HFF-Myc (cell line): ENCODE measurements around the gene ZNF516.

Experiments
- DNase-seq: peaks from one replicate; pipeline ENCODE4 v3.0.0-alpha.2; 2011; ENCODE audit warnings: low read depth; ENCODE audit errors: extremely low read depth
- H3K4me3 ChIP-seq: replicated peaks from 2 replicates; pipeline ENCODE4 v1.5.1; 2011; ENCODE audit warnings: low read depth, mild to moderate bottlenecking, control low read depth, low read length
- CTCF ChIP-seq: IDR thresholded peaks from 2 replicates; pipeline ENCODE4 v1.5.1; 2012; ENCODE audit warnings: mild to moderate bottlenecking, low read depth, low read length, control low read depth; ENCODE audit errors: missing control alignments

The ZNF516 gene

GRCh38 chr18:76384861-76385680 lies 110.0 kb downstream of the ZNF516 start:
- no peak for TF ChIP-seq CTCF
- DNase-seq, result no peak
- H3K4me3 ChIP-seq, result no peak overlapping the region

GRCh38 chr18:76384114-76384790 lies 110.8 kb downstream of the ZNF516 start:
- no peak overlapping the region for H3K4me3 ChIP-seq
- no peak for TF ChIP-seq CTCF
- DNase-seq, result no peak

DNA sequence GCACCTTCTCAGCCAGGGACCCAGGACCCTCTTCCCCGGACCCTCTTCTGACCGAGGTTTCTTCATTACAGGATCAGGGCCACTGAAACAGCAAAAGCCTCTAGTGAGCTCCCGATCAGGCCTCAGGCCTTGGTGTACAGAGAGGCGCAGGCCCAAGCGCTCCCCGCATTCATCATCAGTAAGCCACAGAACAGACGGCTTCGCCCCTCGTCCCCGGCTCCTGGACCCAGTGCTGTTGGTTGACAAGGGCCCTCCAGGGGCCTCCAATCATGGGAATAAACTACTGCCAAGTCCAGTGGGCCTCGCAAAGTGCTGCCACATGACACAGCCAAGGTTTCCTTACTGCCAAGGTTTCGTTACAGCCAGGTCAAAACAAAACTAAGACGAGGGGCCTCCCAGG lies 111.4 kb downstream of the ZNF516 start:
- H3K4me3 ChIP-seq, result no peak overlapping the region
- no peak for TF ChIP-seq CTCF
- no peak for DNase-seq

DNA sequence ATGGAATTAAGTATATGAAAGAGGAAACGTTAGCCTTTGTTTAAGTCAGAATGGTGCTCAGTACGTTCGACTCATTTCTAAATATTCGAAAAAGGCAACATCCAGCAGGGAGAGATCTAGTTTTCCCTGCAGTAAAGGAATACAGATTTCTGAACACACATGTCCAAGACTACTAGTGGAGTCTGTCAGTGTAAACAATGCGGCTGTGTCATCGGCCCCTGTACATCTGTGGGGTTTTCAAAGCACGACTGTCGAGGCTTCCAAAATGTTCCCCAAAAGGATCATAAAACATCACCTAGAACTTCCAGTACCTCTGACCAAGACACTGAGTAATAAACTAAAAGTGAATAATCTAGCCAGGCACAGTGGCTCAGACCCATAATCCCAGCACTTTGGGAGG lies 112.8 kb downstream of the ZNF516 start:
- no peak overlapping the region for H3K4me3 ChIP-seq
- TF ChIP-seq CTCF, result no peak
- no peak for DNase-seq

GRCh38 chr18:76380791-76381405 lies 114.1 kb downstream of the ZNF516 start:
- peak; percentile 66 for TF ChIP-seq CTCF
- no peak overlapping the region for H3K4me3 ChIP-seq
- DNase-seq, result no peak

GRCh38 chr18:76380127-76380729 lies 114.8 kb downstream of the ZNF516 start:
- no peak for TF ChIP-seq CTCF
- no peak for DNase-seq
- H3K4me3 ChIP-seq, result no peak overlapping the region
